H1 (cell line): ENCODE measurements around the gene THADA. TPM values are rescaled to one million over a fixed set of nuclear protein-coding genes. Genes with fewer than 3 reads are reported as not detected.

ENCODE experiments used
- CREB1 ChIP-seq: IDR thresholded peaks from 2 replicates; pipeline ENCODE4 v1.6.1; 2012; ENCODE audit warnings: inconsistent platforms
- YY1 ChIP-seq: IDR thresholded peaks from 2 replicates; pipeline ENCODE4 v1.6.1; 2011; ENCODE audit warnings: low read depth, mild to moderate bottlenecking, low read length
- polyA plus RNA-seq, 7 experiments: library from polyadenylated mRNA; depleted of rRNA in 3 of 7; stranded (reverse) in 5 of 7; unstranded in 2 of 7; fragments of >200 nt in 5 of 7; fragments of 200-250 nt in 2 of 7; gene quantifications; 1 replicate in 5 of 7; 2 replicates in 1 of 7; 4 replicates in 1 of 7; pipeline versions ENCODE4 v1.2.1 to v1.2.3, GENCODE V29; 2011 to 2013; ENCODE audit warnings: missing spikeins in 2 of 7, mixed read lengths in 2 of 7
- total RNA-seq: library from RNA; stranded (reverse); fragmentation: NEBNext Ultra II Directional; extraction: Animal tissue kit (Norgen Biotek cat#: 25700); gene quantifications from 2 replicates; pipeline ENCODE4 v1.2.1, GENCODE V29; 2021

The THADA gene
- total and polyA plus RNA-seq, 2 of the 8 experiments (the other 6 are each of a cell fraction or from before 2014, with no cell fraction given), result 22.4 to 26.8 TPM

- TF ChIP-seq YY1 (0 out of 2 replicates have a peak, but pooled peaks have one; percentile 25), CREB1 (peak; percentile 34; the same call in 1 of the 2 replicates)
Measured at GRCh38 chr2:43224131-43224570, 371.7 kb downstream of the THADA start (continued).
